ENCODE results near the gene AKR1C1. TPM values are rescaled to one million over a fixed set of nuclear protein-coding genes. Genes with fewer than 3 reads are reported as not detected.
"Not testable (repeated sequence)": the region's sequence is repeated elsewhere in the genome, so short reads cannot be mapped to it uniquely, and the experiment has no call there.

AKR1C1 gene
- total RNA-seq (1.4 TPM), polyA plus RNA-seq (7.6 TPM)
- long read RNA-seq, donor 1 = 0 reads
- long read RNA-seq, donor 2 = 0 reads
- long read RNA-seq, donor 3 = 0 reads
- long read RNA-seq, donor 4 = 0 reads
- long read RNA-seq, donor 5, full-length matches to known transcripts = 1 of 1 reads
- long read RNA-seq, donor 5, partial matches to known transcripts = 0 of 1 reads
- long read RNA-seq, donor 5, other reads (novel, unspliced or antisense) = 0 of 1 reads
- long read RNA-seq, donor 6 = 0 reads
- long read RNA-seq, donor 7 = 0 reads
- long read RNA-seq, donor 8 = 0 reads
- long read RNA-seq, donor 9 = 0 reads
- long read RNA-seq, donor 10 = 0 reads

DNA sequence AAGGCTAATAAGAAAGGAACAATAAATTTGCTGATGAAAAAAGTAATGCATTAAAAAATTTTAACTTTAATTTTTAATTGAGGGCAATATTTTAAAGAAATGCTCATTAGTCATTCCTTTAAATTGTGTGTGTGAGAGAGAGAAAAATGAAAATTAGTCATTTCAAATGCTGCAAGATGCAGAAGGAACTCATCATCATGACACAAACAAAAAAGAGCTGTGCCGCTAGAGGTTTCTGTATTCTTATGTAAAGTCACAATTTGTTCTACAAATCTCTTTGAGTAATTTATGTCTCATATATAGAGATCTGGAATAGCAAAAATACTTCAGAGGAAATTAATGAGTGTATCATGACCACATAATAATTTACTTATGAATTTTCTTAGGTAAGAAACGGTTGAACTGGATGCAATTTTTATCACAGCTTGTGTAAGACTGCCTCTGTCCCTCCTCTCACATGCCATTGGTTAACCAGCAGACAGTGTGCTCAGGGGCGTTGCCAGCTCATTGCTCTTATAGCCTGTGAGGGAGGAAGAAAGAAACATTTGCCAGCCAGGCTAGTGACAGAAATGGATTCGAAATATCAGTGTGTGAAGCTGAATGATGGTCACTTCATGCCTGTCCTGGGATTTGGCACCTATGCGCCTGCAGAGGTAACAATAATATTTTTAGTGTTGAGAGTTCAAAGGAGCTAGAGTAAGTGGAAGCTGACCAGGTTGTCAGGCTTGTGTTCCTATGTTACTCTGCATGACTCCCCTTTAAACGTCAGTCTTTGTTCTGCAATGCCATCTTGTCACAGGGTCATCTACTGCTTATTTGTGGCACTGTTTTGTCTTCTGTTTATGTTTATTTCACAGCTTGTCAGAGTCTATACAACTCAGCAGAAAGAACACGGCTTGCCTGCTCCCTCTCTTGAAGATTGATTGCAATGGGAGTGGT lies at the start of gene AKR1C1:
Gene AKR1C1, plus strand, starts transcription at position 540 of the 939 bp plus-strand sequence. Its CDS starts 30 bp downstream, at position 570.
- H3K9me3 ChIP-seq (ENCODE audit: control insufficient read depth in 2 of 2, insufficient read depth in 1 of 2, low read length in 1 of 2); H3K36me3 ChIP-seq (ENCODE audit: control insufficient read depth in 2 of 2, insufficient read depth in 2 of 2, low read length in 1 of 2); H3K4me3 ChIP-seq (ENCODE audit: low read length in 2 of 2); DNase-seq (ENCODE audit: low read depth in 6 of 9, low spot score in 9 of 9); H3K4me1 ChIP-seq (ENCODE audit: control insufficient read depth in 2 of 2, insufficient read depth in 2 of 2, low read length in 2 of 2); H3K27ac ChIP-seq (ENCODE audit: low read depth in 1 of 2, low read length in 1 of 2); H3K27me3 ChIP-seq (ENCODE audit: control insufficient read depth in 2 of 2, insufficient read depth in 1 of 2, low read length in 1 of 2): not testable (repeated sequence)
- WGBS = 90% methylated on average over 6 of the region's 7 CpGs

GRCh38 chr10:4914213-4914850 lies 48.9 kb upstream of the AKR1C1 start:
- Histone ChIP-seq H3K4me3 (ENCODE audit: low read length in 2 of 2) (no peak overlapping the region), H3K36me3 (ENCODE audit: control insufficient read depth in 2 of 2, insufficient read depth in 2 of 2, low read length in 1 of 2) (no peaks in the 10 kb centered on the region), H3K27ac (ENCODE audit: low read depth in 1 of 2, low read length in 1 of 2) (no peak overlapping the region), H3K27me3 (ENCODE audit: control insufficient read depth in 2 of 2, insufficient read depth in 1 of 2, low read length in 1 of 2) (no peaks in the 10 kb centered on the region), H3K9me3 (ENCODE audit: control insufficient read depth in 2 of 2, insufficient read depth in 1 of 2, low read length in 1 of 2) (no peaks in the 10 kb centered on the region), H3K4me1 (ENCODE audit: control insufficient read depth in 2 of 2, insufficient read depth in 2 of 2, low read length in 2 of 2) (no peaks in the 10 kb centered on the region)
- 98% methylated on average over 6 of the region's 6 CpGs for WGBS
- DNase-seq (ENCODE audit: low read depth in 6 of 9, low spot score in 9 of 9) = no peak

DNA sequence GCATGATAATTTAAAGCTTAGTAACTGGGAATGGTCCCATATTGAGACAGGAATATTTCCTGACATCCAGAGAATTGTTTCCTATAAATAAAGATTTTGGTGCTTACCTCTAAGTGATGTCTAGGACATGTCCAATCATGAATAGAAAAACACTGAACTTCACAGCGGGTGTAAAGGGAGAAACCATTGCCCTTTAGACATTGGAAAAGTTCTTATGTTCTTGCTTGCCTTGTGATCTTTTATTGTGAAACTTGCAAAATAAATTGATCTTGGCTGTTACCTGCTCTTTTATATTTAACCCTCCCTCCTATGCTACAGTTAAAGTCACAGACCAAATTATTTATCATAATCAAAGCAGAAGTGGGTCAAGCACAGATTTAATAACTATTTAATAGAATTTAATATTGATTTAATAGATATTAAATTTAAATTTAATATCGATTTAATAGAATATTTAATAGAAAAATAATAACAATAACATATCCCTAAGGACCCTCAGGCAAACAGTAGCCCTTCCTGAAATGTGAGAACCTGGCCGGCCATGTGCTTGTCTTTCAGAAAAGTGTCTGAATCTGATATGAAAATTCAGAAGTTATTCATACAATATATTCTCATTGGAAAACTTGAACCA lies 47.0 kb upstream of the AKR1C1 start:
- Histone ChIP-seq H3K4me1 (ENCODE audit: control insufficient read depth in 2 of 2, insufficient read depth in 2 of 2, low read length in 2 of 2) (no peaks in the 10 kb centered on the region), H3K4me3 (ENCODE audit: low read length in 2 of 2) (no peak overlapping the region), H3K27me3 (ENCODE audit: control insufficient read depth in 2 of 2, insufficient read depth in 1 of 2, low read length in 1 of 2) (no peaks in the 10 kb centered on the region), H3K9me3 (ENCODE audit: control insufficient read depth in 2 of 2, insufficient read depth in 1 of 2, low read length in 1 of 2) (no peaks in the 10 kb centered on the region), H3K36me3 (ENCODE audit: control insufficient read depth in 2 of 2, insufficient read depth in 2 of 2, low read length in 1 of 2) (no peaks in the 10 kb centered on the region), H3K27ac (ENCODE audit: low read depth in 1 of 2, low read length in 1 of 2) (no peak overlapping the region)
- no peak for DNase-seq (ENCODE audit: low read depth in 6 of 9, low spot score in 9 of 9)
- 96% methylated on average over 3 of the region's 3 CpGs for WGBS

DNA sequence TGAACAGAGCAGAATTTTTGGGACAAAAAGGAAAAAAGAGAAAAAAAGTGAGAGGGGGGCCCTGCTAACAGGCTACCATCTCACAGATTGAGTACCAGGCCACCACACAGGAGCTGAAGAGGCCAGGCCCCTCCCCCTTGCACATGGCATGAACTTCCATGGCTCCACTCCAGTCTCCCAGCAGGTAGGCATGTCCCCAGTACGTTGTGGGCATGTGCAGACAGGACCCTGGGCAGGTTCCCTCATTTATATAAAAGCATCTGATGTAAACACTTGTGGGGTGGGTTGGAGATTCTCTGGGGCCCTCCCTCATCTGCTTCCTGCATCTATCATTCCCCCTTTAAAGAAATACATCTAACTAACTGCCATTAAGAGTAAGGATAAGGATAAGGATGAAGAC lies 45.0 kb upstream of the AKR1C1 start:
- Histone ChIP-seq H3K36me3 (ENCODE audit: control insufficient read depth in 2 of 2, insufficient read depth in 2 of 2, low read length in 1 of 2) (no peaks in the 10 kb centered on the region), H3K27me3 (ENCODE audit: control insufficient read depth in 2 of 2, insufficient read depth in 1 of 2, low read length in 1 of 2) (no peaks in the 10 kb centered on the region), H3K4me1 (ENCODE audit: control insufficient read depth in 2 of 2, insufficient read depth in 2 of 2, low read length in 2 of 2) (no peaks in the 10 kb centered on the region), H3K27ac (ENCODE audit: low read depth in 1 of 2, low read length in 1 of 2) (no peak overlapping the region), H3K9me3 (ENCODE audit: control insufficient read depth in 2 of 2, insufficient read depth in 1 of 2, low read length in 1 of 2) (no peaks in the 10 kb centered on the region), H3K4me3 (ENCODE audit: low read length in 2 of 2) (no peak overlapping the region)
- no peak for DNase-seq (ENCODE audit: low read depth in 6 of 9, low spot score in 9 of 9)
- 85% methylated on average over 1 of the region's 1 CpG for WGBS

DNA sequence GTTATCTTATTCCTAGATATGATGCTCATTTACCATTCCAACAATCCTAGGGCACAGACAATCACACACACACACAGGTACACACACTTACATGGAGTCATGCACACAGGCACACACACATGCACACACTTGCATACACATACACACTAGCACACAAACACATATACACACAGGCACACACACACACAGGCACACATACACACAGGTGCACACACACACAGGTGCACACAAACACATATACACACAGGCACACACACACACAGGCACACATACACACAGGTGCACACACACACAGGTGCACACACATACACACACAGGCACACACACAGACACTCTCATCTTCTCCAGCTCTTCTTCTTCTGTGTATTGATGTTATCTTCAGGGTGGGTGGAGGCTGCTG lies 38.7 kb upstream of the AKR1C1 start:
- not testable (repeated sequence) for DNase-seq (ENCODE audit: low read depth in 6 of 9, low spot score in 9 of 9); H3K36me3 ChIP-seq (ENCODE audit: control insufficient read depth in 2 of 2, insufficient read depth in 2 of 2, low read length in 1 of 2); H3K27me3 ChIP-seq (ENCODE audit: control insufficient read depth in 2 of 2, insufficient read depth in 1 of 2, low read length in 1 of 2); H3K27ac ChIP-seq (ENCODE audit: low read depth in 1 of 2, low read length in 1 of 2); H3K4me1 ChIP-seq (ENCODE audit: control insufficient read depth in 2 of 2, insufficient read depth in 2 of 2, low read length in 2 of 2); H3K9me3 ChIP-seq (ENCODE audit: control insufficient read depth in 2 of 2, insufficient read depth in 1 of 2, low read length in 1 of 2); H3K4me3 ChIP-seq (ENCODE audit: low read length in 2 of 2)

- no peak overlapping the region for H3K27ac ChIP-seq (ENCODE audit: low read depth in 1 of 2, low read length in 1 of 2)
- no peaks in the 10 kb centered on the region for H3K4me1 ChIP-seq (ENCODE audit: control insufficient read depth in 2 of 2, insufficient read depth in 2 of 2, low read length in 2 of 2)
- no peaks in the 10 kb centered on the region for H3K36me3 ChIP-seq (ENCODE audit: control insufficient read depth in 2 of 2, insufficient read depth in 2 of 2, low read length in 1 of 2)
- no peak for DNase-seq (ENCODE audit: low read depth in 6 of 9, low spot score in 9 of 9)
- no peak overlapping the region for H3K4me3 ChIP-seq (ENCODE audit: low read length in 2 of 2)
- H3K9me3 ChIP-seq (ENCODE audit: control insufficient read depth in 2 of 2, insufficient read depth in 1 of 2, low read length in 1 of 2) = no peaks in the 10 kb centered on the region
- H3K27me3 ChIP-seq (ENCODE audit: control insufficient read depth in 2 of 2, insufficient read depth in 1 of 2, low read length in 1 of 2) = no peaks in the 10 kb centered on the region
These were observed 36.8 kb upstream of the AKR1C1 start for GRCh38 chr10:4926400-4926799.

DNA sequence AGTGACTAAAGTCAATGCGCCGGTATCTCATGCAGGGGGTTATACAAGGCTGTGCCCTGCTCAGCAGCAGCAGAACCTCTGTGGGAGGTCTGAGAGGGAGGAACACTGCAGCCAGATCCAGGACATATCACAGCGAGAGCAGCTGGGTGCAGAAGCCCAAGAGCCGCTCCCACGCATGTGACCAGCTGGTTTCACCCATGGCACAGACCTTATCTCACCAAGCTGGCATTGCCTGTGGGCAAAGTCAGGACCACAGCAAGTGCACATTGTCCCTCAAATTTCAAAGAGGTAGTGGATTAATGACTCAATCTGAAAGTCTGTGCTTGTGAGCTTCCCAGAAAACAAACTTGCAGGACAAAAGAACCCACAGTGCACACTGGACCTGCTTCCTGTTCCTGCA lies 31.6 kb upstream of the AKR1C1 start:
- H3K4me1 ChIP-seq (ENCODE audit: control insufficient read depth in 2 of 2, insufficient read depth in 2 of 2, low read length in 2 of 2) = no peaks in the 10 kb centered on the region
- no peak overlapping the region for H3K27ac ChIP-seq (ENCODE audit: low read depth in 1 of 2, low read length in 1 of 2)
- no peaks in the 10 kb centered on the region for H3K9me3 ChIP-seq (ENCODE audit: control insufficient read depth in 2 of 2, insufficient read depth in 1 of 2, low read length in 1 of 2)
- H3K36me3 ChIP-seq (ENCODE audit: control insufficient read depth in 2 of 2, insufficient read depth in 2 of 2, low read length in 1 of 2) = no peaks in the 10 kb centered on the region
- 77% methylated on average over 5 of the region's 5 CpGs for WGBS
- no peaks in the 10 kb centered on the region for H3K27me3 ChIP-seq (ENCODE audit: control insufficient read depth in 2 of 2, insufficient read depth in 1 of 2, low read length in 1 of 2)
- no peak overlapping the region for H3K4me3 ChIP-seq (ENCODE audit: low read length in 2 of 2)
- DNase-seq (ENCODE audit: low read depth in 6 of 9, low spot score in 9 of 9) = no peak

DNA sequence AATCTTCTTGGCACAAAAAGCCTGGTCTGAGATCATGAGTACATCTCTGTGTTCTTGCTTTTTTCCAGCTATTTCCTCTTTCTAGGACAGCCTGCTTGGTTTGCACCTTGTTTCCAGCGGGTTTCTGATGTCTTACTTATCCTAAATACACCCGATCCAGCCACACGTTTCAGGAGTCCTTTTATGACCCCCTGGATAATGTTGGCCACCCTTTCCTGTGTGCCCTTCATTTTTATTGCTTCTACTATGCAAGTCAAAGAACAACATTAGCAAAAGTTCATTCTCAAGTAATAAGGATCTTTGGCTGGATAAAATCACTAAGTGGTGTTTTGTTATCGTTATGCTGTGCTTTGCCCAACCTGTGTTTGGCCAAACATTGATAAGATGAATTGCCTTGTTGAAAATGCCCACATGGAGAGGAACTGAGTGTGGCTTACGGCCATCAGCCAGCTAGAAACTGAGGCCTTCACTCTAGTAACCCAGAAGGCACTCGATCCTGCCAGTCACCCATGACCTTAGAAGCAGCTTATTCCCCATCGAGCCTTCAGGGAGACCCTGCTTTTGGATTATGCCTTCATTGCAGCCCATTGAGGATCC lies 28.7 kb upstream of the AKR1C1 start:
- H3K4me3 ChIP-seq (ENCODE audit: low read length in 2 of 2) = no peak overlapping the region
- H3K9me3 ChIP-seq (ENCODE audit: control insufficient read depth in 2 of 2, insufficient read depth in 1 of 2, low read length in 1 of 2) = no peaks in the 10 kb centered on the region
- H3K27ac ChIP-seq (ENCODE audit: low read depth in 1 of 2, low read length in 1 of 2) = no peak overlapping the region
- no peaks in the 10 kb centered on the region for H3K4me1 ChIP-seq (ENCODE audit: control insufficient read depth in 2 of 2, insufficient read depth in 2 of 2, low read length in 2 of 2)
- H3K36me3 ChIP-seq (ENCODE audit: control insufficient read depth in 2 of 2, insufficient read depth in 2 of 2, low read length in 1 of 2) = no peaks in the 10 kb centered on the region
- no peaks in the 10 kb centered on the region for H3K27me3 ChIP-seq (ENCODE audit: control insufficient read depth in 2 of 2, insufficient read depth in 1 of 2, low read length in 1 of 2)
- WGBS = 95% methylated on average over 7 of the region's 7 CpGs
- no peak for DNase-seq (ENCODE audit: low read depth in 6 of 9, low spot score in 9 of 9)
